Measurements from ENCODE around the gene VCPKMT. TPM values are rescaled to one million over a fixed set of nuclear protein-coding genes. Genes with fewer than 3 reads are reported as not detected.

The VCPKMT gene
- total and polyA plus RNA-seq, 9 of the 15 experiments (the other 6 are each of a cell fraction or from before 2014, with no cell fraction given) = 2.7 to 7.8 (median 6.3) TPM

DNA sequence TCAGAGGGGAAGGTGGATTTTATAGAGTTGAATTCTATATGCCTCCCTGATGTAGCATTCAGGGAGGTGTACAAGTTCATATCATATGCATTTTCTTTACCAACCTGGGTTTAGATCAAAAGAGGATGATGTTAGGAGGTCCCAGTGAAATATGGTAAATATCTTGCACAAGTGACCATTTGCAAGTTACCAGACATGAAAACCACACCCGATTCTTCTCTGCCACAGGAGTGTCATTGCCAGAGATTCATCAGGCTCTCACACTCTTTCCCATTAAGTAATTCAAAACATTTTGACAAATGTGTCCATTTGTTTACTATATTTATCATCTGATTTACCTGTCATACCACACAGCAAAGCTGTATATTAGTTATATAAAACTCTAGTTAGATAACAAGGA lies 44.0 kb downstream of the VCPKMT start (continued):
- TF ChIP-seq, protein P1, sequence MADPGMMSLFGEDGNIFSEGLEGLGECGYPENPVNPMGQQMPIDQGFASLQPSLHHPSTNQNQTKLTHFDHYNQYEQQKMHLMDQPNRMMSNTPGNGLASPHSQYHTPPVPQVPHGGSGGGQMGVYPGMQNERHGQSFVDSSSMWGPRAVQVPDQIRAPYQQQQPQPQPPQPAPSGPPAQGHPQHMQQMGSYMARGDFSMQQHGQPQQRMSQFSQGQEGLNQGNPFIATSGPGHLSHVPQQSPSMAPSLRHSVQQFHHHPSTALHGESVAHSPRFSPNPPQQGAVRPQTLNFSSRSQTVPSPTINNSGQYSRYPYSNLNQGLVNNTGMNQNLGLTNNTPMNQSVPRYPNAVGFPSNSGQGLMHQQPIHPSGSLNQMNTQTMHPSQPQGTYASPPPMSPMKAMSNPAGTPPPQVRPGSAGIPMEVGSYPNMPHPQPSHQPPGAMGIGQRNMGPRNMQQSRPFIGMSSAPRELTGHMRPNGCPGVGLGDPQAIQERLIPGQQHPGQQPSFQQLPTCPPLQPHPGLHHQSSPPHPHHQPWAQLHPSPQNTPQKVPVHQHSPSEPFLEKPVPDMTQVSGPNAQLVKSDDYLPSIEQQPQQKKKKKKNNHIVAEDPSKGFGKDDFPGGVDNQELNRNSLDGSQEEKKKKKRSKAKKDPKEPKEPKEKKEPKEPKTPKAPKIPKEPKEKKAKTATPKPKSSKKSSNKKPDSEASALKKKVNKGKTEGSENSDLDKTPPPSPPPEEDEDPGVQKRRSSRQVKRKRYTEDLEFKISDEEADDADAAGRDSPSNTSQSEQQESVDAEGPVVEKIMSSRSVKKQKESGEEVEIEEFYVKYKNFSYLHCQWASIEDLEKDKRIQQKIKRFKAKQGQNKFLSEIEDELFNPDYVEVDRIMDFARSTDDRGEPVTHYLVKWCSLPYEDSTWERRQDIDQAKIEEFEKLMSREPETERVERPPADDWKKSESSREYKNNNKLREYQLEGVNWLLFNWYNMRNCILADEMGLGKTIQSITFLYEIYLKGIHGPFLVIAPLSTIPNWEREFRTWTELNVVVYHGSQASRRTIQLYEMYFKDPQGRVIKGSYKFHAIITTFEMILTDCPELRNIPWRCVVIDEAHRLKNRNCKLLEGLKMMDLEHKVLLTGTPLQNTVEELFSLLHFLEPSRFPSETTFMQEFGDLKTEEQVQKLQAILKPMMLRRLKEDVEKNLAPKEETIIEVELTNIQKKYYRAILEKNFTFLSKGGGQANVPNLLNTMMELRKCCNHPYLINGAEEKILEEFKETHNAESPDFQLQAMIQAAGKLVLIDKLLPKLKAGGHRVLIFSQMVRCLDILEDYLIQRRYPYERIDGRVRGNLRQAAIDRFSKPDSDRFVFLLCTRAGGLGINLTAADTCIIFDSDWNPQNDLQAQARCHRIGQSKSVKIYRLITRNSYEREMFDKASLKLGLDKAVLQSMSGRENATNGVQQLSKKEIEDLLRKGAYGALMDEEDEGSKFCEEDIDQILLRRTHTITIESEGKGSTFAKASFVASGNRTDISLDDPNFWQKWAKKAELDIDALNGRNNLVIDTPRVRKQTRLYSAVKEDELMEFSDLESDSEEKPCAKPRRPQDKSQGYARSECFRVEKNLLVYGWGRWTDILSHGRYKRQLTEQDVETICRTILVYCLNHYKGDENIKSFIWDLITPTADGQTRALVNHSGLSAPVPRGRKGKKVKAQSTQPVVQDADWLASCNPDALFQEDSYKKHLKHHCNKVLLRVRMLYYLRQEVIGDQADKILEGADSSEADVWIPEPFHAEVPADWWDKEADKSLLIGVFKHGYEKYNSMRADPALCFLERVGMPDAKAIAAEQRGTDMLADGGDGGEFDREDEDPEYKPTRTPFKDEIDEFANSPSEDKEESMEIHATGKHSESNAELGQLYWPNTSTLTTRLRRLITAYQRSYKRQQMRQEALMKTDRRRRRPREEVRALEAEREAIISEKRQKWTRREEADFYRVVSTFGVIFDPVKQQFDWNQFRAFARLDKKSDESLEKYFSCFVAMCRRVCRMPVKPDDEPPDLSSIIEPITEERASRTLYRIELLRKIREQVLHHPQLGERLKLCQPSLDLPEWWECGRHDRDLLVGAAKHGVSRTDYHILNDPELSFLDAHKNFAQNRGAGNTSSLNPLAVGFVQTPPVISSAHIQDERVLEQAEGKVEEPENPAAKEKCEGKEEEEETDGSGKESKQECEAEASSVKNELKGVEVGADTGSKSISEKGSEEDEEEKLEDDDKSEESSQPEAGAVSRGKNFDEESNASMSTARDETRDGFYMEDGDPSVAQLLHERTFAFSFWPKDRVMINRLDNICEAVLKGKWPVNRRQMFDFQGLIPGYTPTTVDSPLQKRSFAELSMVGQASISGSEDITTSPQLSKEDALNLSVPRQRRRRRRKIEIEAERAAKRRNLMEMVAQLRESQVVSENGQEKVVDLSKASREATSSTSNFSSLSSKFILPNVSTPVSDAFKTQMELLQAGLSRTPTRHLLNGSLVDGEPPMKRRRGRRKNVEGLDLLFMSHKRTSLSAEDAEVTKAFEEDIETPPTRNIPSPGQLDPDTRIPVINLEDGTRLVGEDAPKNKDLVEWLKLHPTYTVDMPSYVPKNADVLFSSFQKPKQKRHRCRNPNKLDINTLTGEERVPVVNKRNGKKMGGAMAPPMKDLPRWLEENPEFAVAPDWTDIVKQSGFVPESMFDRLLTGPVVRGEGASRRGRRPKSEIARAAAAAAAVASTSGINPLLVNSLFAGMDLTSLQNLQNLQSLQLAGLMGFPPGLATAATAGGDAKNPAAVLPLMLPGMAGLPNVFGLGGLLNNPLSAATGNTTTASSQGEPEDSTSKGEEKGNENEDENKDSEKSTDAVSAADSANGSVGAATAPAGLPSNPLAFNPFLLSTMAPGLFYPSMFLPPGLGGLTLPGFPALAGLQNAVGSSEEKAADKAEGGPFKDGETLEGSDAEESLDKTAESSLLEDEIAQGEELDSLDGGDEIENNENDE (IDR thresholded peaks at IDR 0.05; ENCODE audit: low read depth, low read length) = no peak
- TF ChIP-seq FOXK1 (CRISPR knock-in tag; IDR thresholded peaks at IDR 0.05; ENCODE audit: borderline replicate concordance) (no peak), RBFOX2 (IDR thresholded peaks at IDR 0.05; ENCODE audit: low read depth, low read length) (no peak), ZNF347 (CRISPR knock-in tag; IDR thresholded peaks at IDR 0.05; ENCODE audit: low read depth) (no peak), DIDO1 (tag; IDR thresholded peaks at IDR 0.05; ENCODE audit: low read depth) (no peak), TBP (optimal IDR thresholded peaks at IDR 0.05; ENCODE audit: low read depth, low read length) (no peak), SAP30 (IDR thresholded peaks at IDR 0.05; ENCODE audit: borderline replicate concordance, insufficient read depth, low read depth, low read length, poor library complexity, severe bottlenecking) (no peak), STAT5A (IDR thresholded peaks at IDR 0.05; ENCODE audit: borderline replicate concordance, low read length) (no peak), FOXP1 (CRISPR knock-in tag; IDR thresholded peaks at IDR 0.05) (no peak)
- TF ChIP-seq, protein P2, sequence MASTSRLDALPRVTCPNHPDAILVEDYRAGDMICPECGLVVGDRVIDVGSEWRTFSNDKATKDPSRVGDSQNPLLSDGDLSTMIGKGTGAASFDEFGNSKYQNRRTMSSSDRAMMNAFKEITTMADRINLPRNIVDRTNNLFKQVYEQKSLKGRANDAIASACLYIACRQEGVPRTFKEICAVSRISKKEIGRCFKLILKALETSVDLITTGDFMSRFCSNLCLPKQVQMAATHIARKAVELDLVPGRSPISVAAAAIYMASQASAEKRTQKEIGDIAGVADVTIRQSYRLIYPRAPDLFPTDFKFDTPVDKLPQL (IDR thresholded peaks at IDR 0.05; ENCODE audit: extremely low read depth, insufficient read length) = no peak
- TF ChIP-seq, protein P3, sequence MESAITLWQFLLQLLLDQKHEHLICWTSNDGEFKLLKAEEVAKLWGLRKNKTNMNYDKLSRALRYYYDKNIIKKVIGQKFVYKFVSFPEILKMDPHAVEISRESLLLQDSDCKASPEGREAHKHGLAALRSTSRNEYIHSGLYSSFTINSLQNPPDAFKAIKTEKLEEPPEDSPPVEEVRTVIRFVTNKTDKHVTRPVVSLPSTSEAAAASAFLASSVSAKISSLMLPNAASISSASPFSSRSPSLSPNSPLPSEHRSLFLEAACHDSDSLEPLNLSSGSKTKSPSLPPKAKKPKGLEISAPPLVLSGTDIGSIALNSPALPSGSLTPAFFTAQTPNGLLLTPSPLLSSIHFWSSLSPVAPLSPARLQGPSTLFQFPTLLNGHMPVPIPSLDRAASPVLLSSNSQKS (CRISPR knock-in tag; IDR thresholded peaks at IDR 0.05) = no peak
- TF ChIP-seq, protein P4, sequence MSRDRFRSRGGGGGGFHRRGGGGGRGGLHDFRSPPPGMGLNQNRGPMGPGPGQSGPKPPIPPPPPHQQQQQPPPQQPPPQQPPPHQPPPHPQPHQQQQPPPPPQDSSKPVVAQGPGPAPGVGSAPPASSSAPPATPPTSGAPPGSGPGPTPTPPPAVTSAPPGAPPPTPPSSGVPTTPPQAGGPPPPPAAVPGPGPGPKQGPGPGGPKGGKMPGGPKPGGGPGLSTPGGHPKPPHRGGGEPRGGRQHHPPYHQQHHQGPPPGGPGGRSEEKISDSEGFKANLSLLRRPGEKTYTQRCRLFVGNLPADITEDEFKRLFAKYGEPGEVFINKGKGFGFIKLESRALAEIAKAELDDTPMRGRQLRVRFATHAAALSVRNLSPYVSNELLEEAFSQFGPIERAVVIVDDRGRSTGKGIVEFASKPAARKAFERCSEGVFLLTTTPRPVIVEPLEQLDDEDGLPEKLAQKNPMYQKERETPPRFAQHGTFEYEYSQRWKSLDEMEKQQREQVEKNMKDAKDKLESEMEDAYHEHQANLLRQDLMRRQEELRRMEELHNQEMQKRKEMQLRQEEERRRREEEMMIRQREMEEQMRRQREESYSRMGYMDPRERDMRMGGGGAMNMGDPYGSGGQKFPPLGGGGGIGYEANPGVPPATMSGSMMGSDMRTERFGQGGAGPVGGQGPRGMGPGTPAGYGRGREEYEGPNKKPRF (IDR thresholded peaks at IDR 0.05; ENCODE audit: low read depth, low read length) = no peak

Data from K562 (cell line).